GM19467 (cell line): ENCODE results near the gene ENGASE.

Experiments used
- ATAC-seq: cut with Tn5 transposase; IDR thresholded peaks from one replicate; pipeline ENCODE4 v1.9.1; 2021; ENCODE audit warnings: mild to moderate bottlenecking, moderate library complexity; ENCODE audit not compliant: unreplicated experiment

Gene ENGASE

GRCh38 chr17:79079421-79080200 is 5.0 kb downstream of the ENGASE start:
- ATAC-seq = no peak

- no peak for ATAC-seq
Observed at GRCh38 chr17:79080349-79080748, 5.7 kb downstream of the ENGASE start.

DNA sequence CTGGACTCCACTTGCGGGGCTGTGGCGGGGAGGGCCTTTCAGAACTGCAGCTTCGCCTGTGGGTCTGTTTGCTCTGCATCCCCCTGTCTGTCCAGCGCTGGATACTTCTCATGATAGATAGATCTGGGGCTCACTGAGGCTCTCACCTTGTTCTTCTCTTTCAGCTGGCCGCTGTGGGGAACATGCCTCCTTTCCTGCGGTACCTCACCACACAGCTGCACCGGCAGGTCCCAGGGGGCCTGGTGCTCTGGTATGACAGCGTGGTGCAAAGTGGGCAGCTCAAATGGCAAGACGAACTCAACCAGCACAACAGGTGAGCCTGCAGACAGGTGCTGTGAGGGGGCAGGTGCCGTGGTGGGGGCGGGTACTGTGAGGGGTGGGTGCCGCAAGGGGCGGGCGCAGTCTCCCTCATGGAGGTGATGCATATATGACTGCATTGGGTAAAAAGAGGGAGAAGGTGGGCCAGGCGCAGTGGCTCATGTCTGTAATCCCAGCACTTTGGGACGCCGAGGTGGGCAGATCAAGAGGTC is 6.2 kb downstream of the ENGASE start:
- ATAC-seq = no peak

- ATAC-seq = no peak
Observed at GRCh38 chr17:79081571-79082276, 7.1 kb downstream of the ENGASE start.

DNA sequence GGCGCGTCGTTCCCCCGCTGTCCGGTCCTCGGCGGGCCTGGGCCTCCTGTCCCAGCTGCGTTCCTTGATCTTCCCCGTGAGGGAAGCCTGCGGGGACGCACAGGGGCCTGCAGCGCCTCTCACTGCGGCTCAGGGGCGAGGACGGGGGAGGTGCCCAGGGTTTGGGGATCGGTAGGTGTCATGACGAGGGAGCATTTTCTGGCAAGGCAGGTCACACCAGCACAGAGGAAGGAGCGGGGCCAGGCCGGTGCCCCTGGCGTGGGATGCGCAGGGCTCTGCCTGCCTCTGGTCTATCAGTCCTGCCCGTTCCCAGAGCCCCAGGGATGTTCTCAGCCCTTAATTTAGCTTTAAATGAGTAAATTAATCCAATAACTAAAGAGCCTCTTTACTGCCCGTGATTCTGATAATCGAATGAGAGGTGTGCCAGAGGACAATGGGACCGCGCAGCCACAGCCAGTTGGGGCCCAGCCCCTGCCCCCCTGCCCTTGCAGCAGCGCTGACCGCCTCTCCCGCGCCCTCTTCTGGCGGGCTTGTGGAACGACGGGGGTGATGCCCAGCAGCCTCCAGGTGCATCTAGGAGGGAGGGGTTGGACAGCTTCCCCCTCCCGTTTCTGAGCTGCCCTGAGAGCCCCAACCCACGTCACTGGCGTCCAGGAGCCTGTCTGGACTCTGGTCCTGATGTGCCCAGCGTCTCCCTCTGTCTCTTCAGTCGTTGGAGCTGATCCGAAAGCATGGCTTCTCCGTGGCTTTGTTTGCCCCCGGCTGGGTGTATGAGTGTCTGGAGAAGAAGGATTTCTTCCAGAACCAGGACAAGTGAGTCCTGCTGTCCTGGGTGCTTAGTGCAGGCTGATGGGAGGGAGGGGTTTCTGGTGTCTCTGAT is 7.9 kb downstream of the ENGASE start:
- ATAC-seq = no peak

DNA sequence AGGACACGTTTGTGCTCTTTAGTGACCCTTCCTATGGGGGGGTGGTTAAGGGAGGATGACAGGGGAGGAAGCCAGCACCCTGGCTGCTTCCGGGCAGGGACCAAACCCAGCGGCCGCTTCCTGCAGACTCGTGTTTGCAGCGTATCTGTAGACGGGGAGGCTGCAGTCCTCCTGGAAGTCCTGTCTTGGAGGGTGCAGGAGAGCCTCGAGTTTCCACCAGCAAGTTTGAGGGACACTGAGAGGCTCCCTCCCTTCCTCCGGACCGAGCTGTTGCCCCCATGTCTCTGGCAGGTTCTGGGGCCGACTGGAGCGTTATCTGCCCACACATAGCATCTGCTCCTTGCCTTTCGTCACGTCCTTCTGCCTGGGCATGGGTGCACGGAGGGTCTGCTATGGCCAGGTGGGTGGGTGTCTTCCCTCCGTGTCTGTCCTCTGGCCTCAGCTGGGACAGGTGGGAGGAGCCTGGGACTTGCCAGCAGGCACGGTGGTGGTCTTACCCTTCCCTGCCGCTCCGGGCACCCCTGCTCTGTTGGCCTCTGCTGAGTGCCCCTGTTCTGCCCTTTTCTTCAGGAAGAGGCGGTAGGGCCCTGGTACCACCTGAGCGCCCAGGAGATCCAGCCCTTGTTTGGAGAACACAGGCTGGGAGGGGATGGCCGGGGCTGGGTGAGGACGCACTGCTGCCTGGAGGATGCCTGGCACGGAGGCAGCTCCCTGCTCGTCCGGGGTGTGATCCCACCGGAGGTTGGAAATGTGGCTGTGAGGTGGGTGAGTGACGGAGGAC is 8.8 kb downstream of the ENGASE start:
- ATAC-seq = no peak

GRCh38 chr17:79084291-79085153 is 9.9 kb downstream of the ENGASE start:
- no peak for ATAC-seq

DNA sequence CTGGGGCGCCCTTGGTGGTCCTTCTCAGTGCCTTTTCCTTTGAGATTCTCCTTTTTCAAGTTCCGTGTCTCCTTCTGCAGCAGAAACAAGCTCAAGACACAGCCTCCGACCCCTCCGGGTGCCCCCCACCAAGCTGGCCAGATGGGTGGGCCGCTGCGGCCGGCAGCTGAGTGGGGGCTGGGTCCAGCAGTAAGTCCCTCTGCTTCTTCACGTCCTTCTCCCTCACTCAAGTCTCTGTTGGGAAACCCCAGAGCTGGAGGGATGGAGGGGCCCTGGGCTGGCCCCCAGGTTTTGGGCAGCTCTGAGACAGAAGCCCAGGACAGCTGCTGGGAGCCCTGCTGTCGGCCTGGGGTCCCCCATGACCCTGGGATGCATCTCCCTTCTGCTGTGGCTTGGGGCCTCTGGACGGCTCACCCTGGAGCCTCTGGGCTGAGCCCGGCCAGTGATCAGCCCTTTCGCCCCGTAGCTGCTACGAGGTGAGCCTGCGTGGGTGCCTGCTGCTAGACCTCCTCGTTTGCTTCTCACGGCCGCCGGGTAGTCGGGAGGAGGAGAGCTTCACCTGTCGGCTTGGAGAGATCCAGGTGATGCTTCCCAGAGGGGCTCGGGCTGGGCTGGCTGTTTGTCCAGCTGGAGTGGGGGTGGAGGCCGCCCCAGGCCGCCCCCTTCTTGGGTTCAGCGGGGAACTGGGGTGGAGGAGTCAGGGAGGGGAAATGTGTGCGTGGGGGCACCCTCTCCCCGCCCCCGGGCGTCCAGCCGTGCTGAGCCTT is 10.7 kb downstream of the ENGASE start:
- no peak for ATAC-seq

GRCh38 chr17:79085921-79086551 is 11.4 kb downstream of the ENGASE start:
- ATAC-seq = no peak

GRCh38 chr17:79086609-79087427 is 12.2 kb downstream of the ENGASE start:
- no peak for ATAC-seq

DNA sequence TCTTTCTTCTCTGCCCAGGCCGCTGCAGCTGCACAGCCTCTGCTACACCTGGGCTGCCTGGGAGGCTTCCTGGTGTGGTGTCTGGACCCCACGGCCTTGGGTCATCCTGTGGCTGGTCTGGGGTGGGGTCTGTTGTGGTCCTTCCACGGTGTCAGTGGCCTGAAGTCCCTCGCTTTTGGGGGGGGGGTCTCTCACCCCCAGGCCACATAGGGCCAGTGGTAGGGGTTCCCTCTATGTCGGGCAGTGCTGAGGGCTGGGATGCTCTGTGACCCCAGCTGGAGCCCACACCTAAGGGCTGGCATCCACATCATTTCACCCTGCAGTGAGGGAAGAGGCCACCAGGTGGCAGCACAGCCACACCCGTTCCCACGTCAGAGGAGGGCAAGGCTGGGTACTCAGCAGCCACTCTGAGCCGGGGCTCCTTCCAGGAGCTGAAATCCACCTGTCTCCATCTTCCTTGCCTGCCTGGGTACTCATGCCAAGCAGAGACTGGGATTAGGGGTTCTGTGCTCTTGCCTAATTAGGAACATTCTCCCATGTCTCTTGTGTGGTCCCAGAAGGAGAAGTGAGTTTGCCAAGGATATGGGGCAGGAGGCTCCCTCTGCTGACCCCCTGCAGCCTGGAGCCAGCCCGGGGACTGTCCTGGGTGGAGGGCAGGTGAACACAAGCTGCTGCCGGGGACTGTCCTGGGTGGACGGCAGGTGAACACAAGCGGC is 13.0 kb downstream of the ENGASE start:
- no peak for ATAC-seq

DNA sequence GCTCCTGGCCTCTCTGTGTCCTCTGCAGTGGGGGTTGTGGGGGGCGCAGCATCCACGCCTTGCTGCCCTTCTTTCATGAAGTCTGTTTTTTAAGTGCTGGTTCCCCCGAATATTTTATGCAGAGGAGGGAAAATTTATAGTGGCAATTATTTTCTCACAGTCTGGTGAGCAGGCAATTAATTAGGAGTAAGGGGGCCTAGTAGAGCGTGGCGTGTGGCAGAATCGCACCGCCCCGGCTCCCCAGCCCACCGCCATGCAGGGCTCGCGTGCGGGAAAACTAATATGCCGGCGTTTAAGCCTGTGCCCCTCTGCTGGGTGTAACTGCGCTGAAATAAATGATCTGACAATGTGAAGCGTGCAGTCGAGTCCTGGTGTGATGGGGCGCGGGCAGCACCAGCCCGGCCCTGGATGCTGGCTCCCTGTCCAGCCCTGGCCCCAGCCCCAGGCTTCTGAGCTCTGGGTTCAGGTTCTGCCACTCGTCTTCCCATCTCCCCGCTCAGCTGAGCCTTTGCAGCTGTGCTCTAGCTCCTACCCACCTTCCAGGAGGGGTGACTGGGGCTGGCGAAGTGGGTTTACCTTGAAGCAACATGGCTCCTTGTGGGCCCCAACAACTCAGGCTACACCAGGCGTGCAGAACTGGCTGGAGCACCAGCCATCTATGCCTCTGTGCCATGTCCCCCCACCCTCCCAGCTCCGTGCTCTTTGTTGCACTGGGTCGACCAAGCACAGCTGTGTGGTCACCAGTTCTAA is 13.8 kb downstream of the ENGASE start:
- no peak for ATAC-seq

DNA sequence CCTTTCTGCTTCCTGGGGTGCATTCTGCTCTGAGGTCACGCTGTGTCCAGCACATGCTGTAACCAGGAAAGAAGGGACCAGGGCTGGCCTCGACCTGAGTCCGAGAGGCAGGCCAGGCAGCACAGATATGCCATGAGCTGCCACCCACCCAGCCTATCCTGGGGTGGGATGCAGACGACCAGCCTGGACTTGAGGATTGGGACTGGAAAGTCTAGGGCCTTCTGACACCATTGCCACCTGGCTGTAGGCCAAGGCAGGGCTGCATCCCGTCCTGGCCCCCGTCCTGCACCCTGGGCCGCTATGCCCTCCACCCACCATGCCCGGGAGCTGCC is 14.3 kb downstream of the ENGASE start:
- no peak for ATAC-seq

- no peak for ATAC-seq
Observed at GRCh38 chr17:79089720-79090442, 15.3 kb downstream of the ENGASE start.

- no peak for ATAC-seq
Observed at GRCh38 chr17:79090443-79091225, 16.0 kb downstream of the ENGASE start.
